Neutrophil (primary cell): Measurements from ENCODE around the gene JAKMIP1.

Source experiments
- H3K27ac ChIP-seq: fragments of 200-600 bp; sonication (generic); 2 replicates; pipeline ENCODE4 v1.5.1; 2016; ENCODE audit warnings: mild to moderate bottlenecking, moderate library complexity
- H3K27me3 ChIP-seq: fragments of 200-600 bp; sonication (generic); 2 replicates; pipeline ENCODE4 v1.6.0; 2016; ENCODE audit warnings: mild to moderate bottlenecking
- H3K36me3 ChIP-seq: fragments of 200-600 bp; sonication (generic); 2 replicates; pipeline ENCODE4 v1.5.1; 2017
- H3K4me1 ChIP-seq, 2 experiments: fragments of 200-600 bp in 1 of 2; sonication (generic) in 1 of 2; 1 replicate in 1 of 2; 2 replicates in 1 of 2; pipeline versions ENCODE4 v1.5.1 to v1.6.1; 2013 to 2016; ENCODE audit warnings: low read depth in 1 of 2, low read length in 1 of 2, mild to moderate bottlenecking in 1 of 2, moderate library complexity in 1 of 2; ENCODE audit not compliant: control insufficient read depth in 1 of 2, insufficient read depth in 1 of 2
- H3K4me3 ChIP-seq, 2 experiments: fragments of 200-600 bp in 1 of 2; sonication (generic) in 1 of 2; 1 replicate in 1 of 2; 2 replicates in 1 of 2; pipeline ENCODE4 v1.5.1; 2013 to 2016; ENCODE audit warnings: low read depth in 1 of 2, low read length in 1 of 2, mild to moderate bottlenecking in 1 of 2, moderate library complexity in 1 of 2
- H3K9me3 ChIP-seq: fragments of 200-600 bp; sonication (generic); 2 replicates; pipeline ENCODE4 v1.5.1; 2016
- TF ChIP-seq, protein P1 (sequence below): fragments of 200-600 bp; sonication (generic); IDR thresholded peaks from 2 replicates; pipeline ENCODE4 v1.5.1; 2016; ENCODE audit warnings: antibody characterized with exemption

Gene JAKMIP1

DNA sequence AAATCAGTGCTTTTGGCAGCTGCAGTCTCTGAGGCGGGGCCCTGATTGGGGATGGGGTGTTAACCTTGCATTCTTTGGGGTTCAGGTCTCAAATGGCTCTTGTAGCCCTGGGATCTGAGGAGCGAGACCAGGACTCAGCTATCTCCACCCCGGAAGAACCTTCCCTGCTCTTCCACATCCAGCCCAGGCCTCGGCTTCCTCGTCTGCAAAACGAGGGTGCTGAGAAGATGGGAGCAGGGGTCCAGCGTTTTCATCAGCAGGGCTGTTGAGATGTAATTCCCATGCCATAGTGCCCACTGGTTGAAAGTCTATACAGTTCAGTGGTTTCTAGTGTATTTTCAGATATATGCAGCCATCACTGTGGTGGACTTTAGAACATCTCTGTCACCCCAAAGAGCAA, 34.7 kb upstream of the JAKMIP1 start:
- TF ChIP-seq, protein P1, sequence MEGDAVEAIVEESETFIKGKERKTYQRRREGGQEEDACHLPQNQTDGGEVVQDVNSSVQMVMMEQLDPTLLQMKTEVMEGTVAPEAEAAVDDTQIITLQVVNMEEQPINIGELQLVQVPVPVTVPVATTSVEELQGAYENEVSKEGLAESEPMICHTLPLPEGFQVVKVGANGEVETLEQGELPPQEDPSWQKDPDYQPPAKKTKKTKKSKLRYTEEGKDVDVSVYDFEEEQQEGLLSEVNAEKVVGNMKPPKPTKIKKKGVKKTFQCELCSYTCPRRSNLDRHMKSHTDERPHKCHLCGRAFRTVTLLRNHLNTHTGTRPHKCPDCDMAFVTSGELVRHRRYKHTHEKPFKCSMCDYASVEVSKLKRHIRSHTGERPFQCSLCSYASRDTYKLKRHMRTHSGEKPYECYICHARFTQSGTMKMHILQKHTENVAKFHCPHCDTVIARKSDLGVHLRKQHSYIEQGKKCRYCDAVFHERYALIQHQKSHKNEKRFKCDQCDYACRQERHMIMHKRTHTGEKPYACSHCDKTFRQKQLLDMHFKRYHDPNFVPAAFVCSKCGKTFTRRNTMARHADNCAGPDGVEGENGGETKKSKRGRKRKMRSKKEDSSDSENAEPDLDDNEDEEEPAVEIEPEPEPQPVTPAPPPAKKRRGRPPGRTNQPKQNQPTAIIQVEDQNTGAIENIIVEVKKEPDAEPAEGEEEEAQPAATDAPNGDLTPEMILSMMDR, result no peak
- Histone ChIP-seq H3K36me3 (no peaks in the 10 kb centered on the region), H3K4me3 (no peak overlapping the region), H3K27ac (no peak overlapping the region), H3K27me3 (no peaks in the 10 kb centered on the region), H3K4me1 (no peaks in the 10 kb centered on the region), H3K9me3 (no peaks in the 10 kb centered on the region)

DNA sequence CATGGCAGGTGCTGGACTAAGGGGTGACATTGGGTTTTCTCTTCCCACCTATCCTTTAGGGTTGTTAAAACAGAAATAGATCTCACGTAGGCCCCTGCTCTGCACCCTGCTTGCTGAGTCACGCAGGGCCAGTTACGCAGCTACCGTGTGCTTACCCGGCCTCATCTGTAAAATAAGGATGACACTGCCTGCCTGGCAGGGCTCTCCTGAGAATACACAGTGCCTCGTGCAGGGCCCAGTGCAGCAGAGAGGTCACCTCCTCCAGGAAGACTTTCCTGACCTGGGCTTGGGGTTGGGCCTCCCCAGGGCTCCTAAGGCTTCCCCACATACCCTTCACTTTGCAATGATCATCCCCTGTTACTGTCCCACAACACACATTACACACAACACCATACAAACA, 33.6 kb upstream of the JAKMIP1 start:
- Histone ChIP-seq H3K4me1 (no peaks in the 10 kb centered on the region), H3K4me3 (no peak overlapping the region), H3K27me3 (no peaks in the 10 kb centered on the region), H3K36me3 (no peaks in the 10 kb centered on the region), H3K27ac (no peak overlapping the region), H3K9me3 (no peaks in the 10 kb centered on the region)
- TF ChIP-seq, protein P1, result no peak

- Histone ChIP-seq H3K36me3 (no peaks in the 10 kb centered on the region), H3K4me3 (no peak overlapping the region), H3K27ac (no peak overlapping the region), H3K27me3 (no peaks in the 10 kb centered on the region), H3K9me3 (no peaks in the 10 kb centered on the region), H3K4me1 (no peaks in the 10 kb centered on the region)
- TF ChIP-seq, protein P1, result no peak
Observed at GRCh38 chr4:6232836-6233785, 32.8 kb upstream of the JAKMIP1 start.

GRCh38 chr4:6231663-6232165, 31.4 kb upstream of the JAKMIP1 start:
- Histone ChIP-seq H3K4me3 (no peak overlapping the region), H3K4me1 (no peaks in the 10 kb centered on the region), H3K9me3 (no peaks in the 10 kb centered on the region), H3K36me3 (no peaks in the 10 kb centered on the region), H3K27ac (no peak overlapping the region), H3K27me3 (no peaks in the 10 kb centered on the region)
- TF ChIP-seq, protein P1, result no peak

GRCh38 chr4:6230827-6231662, 30.7 kb upstream of the JAKMIP1 start:
- H3K27ac ChIP-seq, result no peak overlapping the region
- H3K4me3 ChIP-seq, result no peak overlapping the region
- no peaks in the 10 kb centered on the region for H3K36me3 ChIP-seq
- H3K27me3 ChIP-seq, result no peaks in the 10 kb centered on the region
- TF ChIP-seq, protein P1, result no peak
- no peaks in the 10 kb centered on the region for H3K4me1 ChIP-seq
- H3K9me3 ChIP-seq, result no peaks in the 10 kb centered on the region
